SHP77 (cell line): ENCODE measurements around the gene CITED2.
"Not testable (repeated sequence)": the region's sequence is repeated elsewhere in the genome, so short reads cannot be mapped to it uniquely, and the experiment has no call there.

Experiments
- DNase-seq, 2 experiments: peaks; one replicate each; lab custom pipeline; 2025; lab: John Stamatoyannopoulos, UW

Gene CITED2

DNA sequence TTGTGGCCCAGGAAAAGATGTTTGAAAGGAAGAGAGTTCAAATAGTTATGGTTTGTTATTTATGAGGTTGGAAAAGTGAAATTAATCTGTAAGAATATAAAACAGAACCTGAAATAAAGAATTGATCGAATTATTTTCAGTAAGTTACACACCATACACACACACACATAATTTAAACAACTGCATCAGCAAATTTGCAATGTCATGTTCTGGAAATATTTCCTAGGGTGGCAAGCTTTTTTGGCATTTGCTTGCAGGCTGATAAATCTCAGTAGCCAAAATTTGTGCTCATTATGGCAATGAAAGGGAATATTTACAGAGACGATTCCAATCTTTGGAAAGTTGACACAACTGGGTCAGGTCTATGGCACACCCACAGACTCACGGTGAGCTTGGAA lies 9.5 kb downstream of the CITED2 start:
- no peak for DNase-seq

GRCh38 chr6:139364302-139364981 lies 10.0 kb downstream of the CITED2 start:
- peak; percentile 12 to 27 for DNase-seq

- not testable (repeated sequence) for DNase-seq
Observed at GRCh38 chr6:139363797-139364196, 10.7 kb downstream of the CITED2 start.

DNA sequence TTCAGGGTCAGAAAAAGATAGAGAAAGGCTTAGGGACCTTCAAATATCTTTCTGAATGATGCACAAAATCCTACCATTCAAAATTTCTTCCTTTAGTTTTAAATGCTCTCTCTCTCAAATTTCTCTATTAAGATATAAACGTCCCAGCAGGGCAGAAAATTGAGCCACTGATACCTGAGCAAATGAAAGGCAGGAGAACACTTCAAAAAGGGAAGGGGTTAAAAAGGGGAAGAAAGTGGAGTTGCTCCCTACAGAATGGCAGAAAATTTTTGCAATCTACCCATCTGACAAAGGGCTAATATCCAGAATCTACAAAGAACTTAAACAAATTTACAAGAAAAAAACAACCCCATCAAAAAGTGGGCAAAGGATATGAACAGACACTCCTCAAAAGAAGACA lies 11.3 kb downstream of the CITED2 start:
- DNase-seq: not testable (repeated sequence)

DNA sequence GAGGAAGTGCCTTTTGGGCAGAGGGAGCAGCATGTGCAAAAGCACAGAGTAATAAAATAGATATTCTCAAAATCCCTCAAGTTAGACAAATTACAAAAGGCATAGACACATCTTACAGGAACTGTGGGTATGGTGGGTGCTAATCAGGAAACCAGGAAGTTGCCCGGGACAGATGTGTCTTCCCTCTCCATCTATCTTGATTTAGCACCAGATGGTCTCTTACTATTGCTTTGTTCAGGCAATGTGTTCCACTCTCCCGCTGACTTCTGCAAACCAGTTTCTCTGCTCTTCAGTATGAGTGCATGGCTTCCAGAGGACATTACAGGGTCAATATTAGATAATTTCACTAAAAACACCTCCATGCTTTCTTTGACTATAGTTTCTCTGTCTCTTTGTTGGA lies 13.2 kb downstream of the CITED2 start:
- DNase-seq: no peak

DNA sequence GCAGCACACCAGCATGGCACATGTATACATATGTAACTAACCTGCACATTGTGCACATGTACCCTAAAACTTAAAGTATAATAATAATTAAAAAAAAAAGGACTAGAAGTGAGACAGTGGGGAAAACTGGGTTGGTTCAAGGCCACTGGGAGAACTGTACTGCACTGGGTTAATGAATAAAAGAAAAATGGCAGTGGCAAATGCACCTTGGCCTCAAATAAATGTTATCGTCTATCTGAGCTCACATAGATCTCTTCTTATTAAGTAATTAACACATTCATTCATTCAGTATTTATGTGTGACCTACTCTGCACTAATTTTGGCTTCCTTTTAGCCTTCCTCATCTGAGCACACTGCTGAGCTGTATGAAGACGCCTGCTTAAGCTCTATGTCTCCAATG lies 17.5 kb downstream of the CITED2 start:
- DNase-seq: no peak

- no peak for DNase-seq
Observed at GRCh38 chr6:139355777-139356445, 18.5 kb downstream of the CITED2 start.

GRCh38 chr6:139355172-139355571 lies 19.3 kb downstream of the CITED2 start:
- DNase-seq: no peak

DNA sequence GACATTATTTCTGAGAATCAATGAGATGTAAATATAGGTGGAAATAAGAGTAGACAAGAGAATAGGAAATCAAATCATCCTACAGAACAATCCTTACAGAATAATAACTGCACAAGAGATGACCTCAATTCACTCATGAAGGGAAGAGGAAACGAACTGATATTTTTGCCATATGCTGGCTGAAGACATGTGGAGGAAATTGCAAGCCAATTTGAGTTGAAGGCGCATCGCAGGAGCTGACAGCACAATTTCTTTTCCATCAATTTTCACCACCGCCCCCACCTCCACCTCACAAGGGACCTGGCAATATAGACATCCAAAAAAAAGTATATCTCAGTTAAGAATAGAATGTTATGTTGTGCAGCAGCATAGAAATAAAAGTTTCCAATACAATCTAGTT lies 20.3 kb downstream of the CITED2 start:
- no peak for DNase-seq

DNA sequence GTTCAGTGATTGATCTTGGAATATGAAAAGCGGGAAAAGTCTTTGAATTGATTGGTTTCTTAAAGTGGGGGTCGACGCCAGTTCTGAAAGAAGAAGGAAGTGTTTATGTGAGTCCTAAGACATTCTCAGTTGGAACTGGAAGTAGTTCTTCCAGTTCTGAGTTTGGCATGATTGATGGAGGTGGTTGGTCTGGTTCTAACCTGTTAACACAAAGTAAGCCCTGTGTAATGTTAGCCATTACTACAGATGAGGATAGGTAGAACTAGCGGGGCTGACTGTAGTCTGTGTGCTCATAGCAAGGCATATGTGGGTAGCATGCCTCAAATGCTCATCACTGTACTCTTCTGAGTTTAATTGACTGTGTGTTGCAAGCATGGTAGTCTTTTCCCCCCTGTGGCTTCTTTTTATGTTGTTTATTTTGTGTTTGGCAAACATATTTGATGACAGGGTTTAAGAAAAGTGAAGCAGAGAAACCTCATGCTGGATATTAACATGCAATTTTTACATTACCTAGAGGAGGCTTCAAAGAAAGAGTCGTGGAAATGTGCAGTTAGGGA lies 24.9 kb downstream of the CITED2 start:
- DNase-seq: no peak

DNA sequence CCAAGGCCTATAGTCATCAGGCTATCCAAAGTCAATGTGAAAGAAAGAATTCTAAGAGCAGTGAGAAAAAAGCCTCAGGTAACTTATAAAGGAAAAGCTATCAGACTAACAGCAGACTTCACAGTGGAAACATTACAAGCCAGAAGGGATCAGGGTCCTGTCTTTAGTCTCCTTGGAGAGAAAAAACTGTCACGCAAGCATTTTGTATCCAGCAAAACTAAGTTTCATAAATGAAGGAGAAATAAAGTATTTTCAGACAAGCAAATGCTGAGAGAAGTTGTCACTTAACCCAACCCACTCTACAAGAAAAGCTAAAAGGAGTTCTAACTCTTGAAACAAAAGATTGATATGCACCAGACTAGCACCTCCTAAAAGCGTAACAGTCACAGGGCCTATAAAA lies 28.1 kb downstream of the CITED2 start:
- DNase-seq: no peak

- DNase-seq: peak; percentile 77 to 83
Observed at GRCh38 chr6:139344186-139344963, 30.1 kb downstream of the CITED2 start.

- no peak for DNase-seq
Observed at GRCh38 chr6:139343052-139343750, 31.2 kb downstream of the CITED2 start.

GRCh38 chr6:139341060-139341459 lies 33.4 kb downstream of the CITED2 start:
- no peak for DNase-seq

GRCh38 chr6:139338795-139339194 lies 35.7 kb downstream of the CITED2 start:
- peak in 1 of 2 experiments; percentile 14 for DNase-seq

DNA sequence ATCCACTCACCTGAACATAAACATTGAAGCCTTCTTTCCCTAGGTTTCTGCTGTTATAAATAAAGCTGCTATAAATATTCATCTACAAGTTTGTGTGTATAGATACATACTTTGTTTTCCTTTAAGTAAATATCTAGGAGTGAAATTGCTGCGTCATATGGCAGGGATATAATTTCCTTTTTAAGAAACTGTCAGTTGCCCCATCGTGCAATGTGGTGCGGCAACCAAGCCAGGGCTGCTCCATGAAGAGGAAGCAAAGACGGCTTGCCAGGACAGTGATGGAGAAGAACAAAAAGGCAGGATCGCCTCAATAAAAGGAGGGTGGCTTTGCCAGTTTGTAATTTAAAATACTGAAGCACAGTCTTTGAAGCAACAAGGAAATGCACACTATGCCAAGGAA lies 36.6 kb downstream of the CITED2 start:
- DNase-seq: no peak

DNA sequence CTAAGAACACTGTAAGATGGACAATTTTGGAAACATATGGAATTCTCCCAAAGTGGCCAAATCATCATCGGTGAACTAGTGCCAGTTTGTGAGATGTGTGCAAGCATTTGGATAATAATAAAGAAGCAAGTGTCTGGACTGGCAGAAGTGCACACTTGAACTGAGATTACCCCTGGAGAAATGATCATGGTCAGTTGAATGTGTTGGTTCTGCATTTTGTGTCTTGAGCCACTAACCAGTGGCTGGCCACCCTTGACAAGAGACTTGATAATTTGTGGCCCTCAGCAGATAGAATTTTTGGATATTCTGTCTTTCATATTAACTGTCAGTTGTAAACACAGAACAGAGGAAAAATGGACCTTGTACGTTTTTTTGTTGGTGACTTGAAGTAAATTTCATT lies 37.4 kb downstream of the CITED2 start:
- DNase-seq: no peak

GRCh38 chr6:139336488-139336887 lies 38.0 kb downstream of the CITED2 start:
- peak in 1 of 2 experiments; percentile 35 for DNase-seq

DNA sequence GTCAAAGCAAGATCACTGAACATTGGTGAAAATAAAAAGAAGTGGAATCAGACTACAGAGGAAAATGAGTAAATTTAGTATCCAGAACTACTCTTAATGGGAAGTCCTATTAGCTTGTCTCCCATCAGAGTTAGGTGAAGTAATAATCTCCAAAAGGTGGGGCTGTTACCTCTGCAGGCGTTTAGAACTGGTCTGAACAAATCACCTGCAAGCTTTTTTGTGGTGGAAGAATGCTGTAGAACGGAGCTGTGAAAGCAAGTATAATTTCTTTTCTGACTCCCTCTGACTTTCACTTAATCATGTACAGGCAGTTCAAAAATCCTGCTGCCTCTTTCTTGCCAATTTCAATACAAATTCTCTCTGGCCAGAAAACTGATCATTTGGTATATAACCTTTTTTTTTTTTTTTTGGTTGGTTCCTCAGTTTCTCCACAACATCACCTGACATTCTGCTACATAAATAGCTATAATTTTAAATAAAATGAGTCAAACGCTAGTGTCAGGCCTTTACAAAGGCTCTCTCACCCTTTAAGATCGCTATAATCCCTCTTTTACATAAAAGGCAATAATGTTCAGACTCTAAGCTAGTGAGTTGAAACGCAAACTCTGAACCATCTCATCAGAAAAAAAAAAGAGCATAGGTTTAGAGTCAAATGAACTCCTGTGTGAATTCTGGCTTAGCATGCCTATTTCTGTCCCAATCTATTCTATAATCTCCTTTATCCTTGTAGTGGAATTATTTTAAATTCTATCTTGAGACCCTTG lies 38.8 kb downstream of the CITED2 start:
- no peak for DNase-seq

DNA sequence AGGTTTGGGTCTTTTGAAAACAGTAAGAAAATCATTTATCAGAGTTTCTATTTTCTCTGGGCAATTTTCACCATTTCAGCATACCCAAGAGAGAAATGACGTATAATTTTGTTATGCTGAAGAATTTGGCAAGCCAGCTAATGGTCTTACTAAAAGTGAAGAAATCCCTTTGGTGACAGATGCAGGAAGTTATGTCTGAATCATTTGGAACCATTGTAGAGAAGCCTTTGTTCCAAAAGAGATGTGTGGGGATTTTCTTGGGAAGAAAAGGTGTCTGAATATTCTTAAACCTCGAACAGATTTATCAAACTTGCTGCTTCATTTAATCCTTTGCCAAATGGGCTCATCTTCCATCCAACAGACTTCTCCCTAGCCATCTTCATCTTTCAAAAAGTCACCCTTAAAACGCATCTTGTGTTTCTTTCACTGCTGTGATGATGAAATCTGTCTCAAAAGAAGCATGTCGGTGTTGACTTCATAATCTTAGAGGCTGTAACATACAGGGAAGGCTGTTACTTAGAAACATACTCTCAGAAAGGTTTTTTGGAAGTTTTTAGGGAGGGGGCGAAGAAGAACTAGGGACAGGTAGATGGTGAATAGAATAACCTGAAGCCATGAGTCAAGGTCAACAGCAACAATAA lies 39.5 kb downstream of the CITED2 start:
- DNase-seq: no peak
